ENCODE measurements around the gene NME8. TPM values are rescaled to one million over a fixed set of nuclear protein-coding genes. Genes with fewer than 3 reads are reported as not detected.

The NME8 gene
- total and polyA plus RNA-seq, 7 experiments from 2014 or later, result 2.7 to 5.5 TPM; not detected in 5

GRCh38 chr7:37817996-37818720 is 30.2 kb upstream of the NME8 start:
- intact Hi-C loops (cut with micrococcal nuclease), result no loop called here
- no peak for ATAC-seq
- H3K4me3 Mint-ChIP-seq, result no peak overlapping the region
- CTCF ChIA-PET, result no interaction called here
- peaks cover 0 to 4% (median 0%) of the 10 kb centered on the region in 7 donors for H3K4me1 Mint-ChIP-seq
- H3K27me3 ChIP-seq (ENCODE audit: control insufficient read depth in 2 of 2, insufficient read depth in 2 of 2, low read length in 2 of 2), result no peaks in the 10 kb centered on the region
- peaks cover 0 to 23% (median 6%) of the 10 kb centered on the region in 5 donors for H3K27me3 Mint-ChIP-seq
- no peaks in the 10 kb centered on the region for H3K4me1 ChIP-seq (ENCODE audit: control insufficient read depth in 2 of 2, insufficient read depth in 2 of 2, low read length in 2 of 2)
- POLR2A ChIA-PET, result no interaction called here
- H3K4me3 ChIP-seq (ENCODE audit: low read length), result no peak overlapping the region
- H3K27ac Mint-ChIP-seq, result no peak overlapping the region
- H3K27ac ChIP-seq (ENCODE audit: low read depth, low read length), result no peak overlapping the region
- no peaks in the 10 kb centered on the region for H3K9me3 ChIP-seq (ENCODE audit: control insufficient read depth in 2 of 3, low read length in 3 of 3)
- no peaks in the 10 kb centered on the region for H3K9me3 Mint-ChIP-seq
- H3K36me3 ChIP-seq (ENCODE audit: control insufficient read depth in 2 of 3, insufficient read depth in 3 of 3, low read length in 3 of 3), result no peaks in the 10 kb centered on the region
- no peak for DNase-seq
- H3K36me3 Mint-ChIP-seq, result no peaks in the 10 kb centered on the region

DNA sequence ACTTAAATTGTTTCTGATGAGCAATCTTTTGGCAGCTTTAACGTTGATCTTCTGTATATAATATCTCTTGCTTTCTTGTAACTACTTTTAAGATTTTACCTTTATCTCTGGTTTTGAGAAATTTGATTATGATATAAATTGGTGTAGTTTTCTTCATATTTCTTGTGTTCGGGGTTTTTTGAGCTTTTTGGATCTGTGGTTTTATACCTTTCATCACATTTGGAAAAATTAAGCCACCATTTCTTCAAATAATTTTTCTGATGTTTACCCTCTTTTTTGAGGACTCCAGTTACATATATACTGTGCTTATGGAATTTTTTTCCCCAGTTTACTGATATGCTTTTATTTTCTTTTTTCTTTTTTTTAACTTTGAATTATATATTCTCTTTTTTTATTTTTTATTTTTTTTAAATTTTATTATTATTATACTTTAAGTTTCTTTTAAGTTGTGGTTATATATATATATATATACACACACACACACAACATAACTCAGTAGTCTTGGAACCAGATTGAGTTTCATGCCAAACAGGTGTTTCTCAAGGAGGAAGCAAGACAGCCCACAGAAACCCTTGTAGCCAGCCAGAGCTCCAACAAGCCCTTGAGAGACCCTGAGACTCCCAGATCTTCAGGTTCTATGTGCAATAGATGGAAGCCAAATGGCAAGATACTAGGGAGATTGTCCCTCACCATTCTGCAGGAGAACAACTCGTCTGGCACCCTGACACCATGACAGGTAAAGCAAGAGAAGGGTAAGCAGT is 27.5 kb upstream of the NME8 start:
- H3K4me3 Mint-ChIP-seq, result no peak overlapping the region
- no peaks in the 10 kb centered on the region for H3K4me1 ChIP-seq (ENCODE audit: control insufficient read depth in 2 of 2, insufficient read depth in 2 of 2, low read length in 2 of 2)
- no peak for ATAC-seq

GRCh38 chr7:37822946-37823345 is 25.5 kb upstream of the NME8 start:
- H3K4me3 Mint-ChIP-seq, result no peak overlapping the region
- intact Hi-C loops (cut with micrococcal nuclease), result no loop called here
- ATAC-seq, result no peak
- ChIA-PET POLR2A (no interaction called here), CTCF (no interaction called here)
- H3K27ac Mint-ChIP-seq, result no peak overlapping the region
- no peak for DNase-seq
- no peak overlapping the region for H3K27ac ChIP-seq (ENCODE audit: low read depth, low read length)
- H3K36me3 Mint-ChIP-seq, result no peaks in the 10 kb centered on the region
- H3K9me3 Mint-ChIP-seq, result no peaks in the 10 kb centered on the region
- peaks cover 0 to 13% (median 0%) of the 10 kb centered on the region in 7 donors for H3K4me1 Mint-ChIP-seq
- no peaks in the 10 kb centered on the region for H3K9me3 ChIP-seq (ENCODE audit: control insufficient read depth in 2 of 3, low read length in 3 of 3)
- H3K27me3 Mint-ChIP-seq, result peaks cover 0 to 23% (median 19%) of the 10 kb centered on the region in 5 donors
- no peaks in the 10 kb centered on the region for H3K27me3 ChIP-seq (ENCODE audit: control insufficient read depth in 2 of 2, insufficient read depth in 2 of 2, low read length in 2 of 2)
- H3K4me1 ChIP-seq (ENCODE audit: control insufficient read depth in 2 of 2, insufficient read depth in 2 of 2, low read length in 2 of 2), result no peaks in the 10 kb centered on the region
- no peaks in the 10 kb centered on the region for H3K36me3 ChIP-seq (ENCODE audit: control insufficient read depth in 2 of 3, insufficient read depth in 3 of 3, low read length in 3 of 3)
- H3K4me3 ChIP-seq (ENCODE audit: low read length), result no peak overlapping the region

More for the DNA sequence above, 27.5 kb upstream of the NME8 start:
- intact Hi-C loops (cut with micrococcal nuclease), result no loop called here
- peaks cover 0 to 10% (median 0%) of the 10 kb centered on the region in 7 donors for H3K4me1 Mint-ChIP-seq
- Histone ChIP-seq H3K27ac (ENCODE audit: low read depth, low read length) (no peak overlapping the region), H3K9me3 (ENCODE audit: control insufficient read depth in 2 of 3, low read length in 3 of 3) (no peaks in the 10 kb centered on the region), H3K4me3 (ENCODE audit: low read length) (no peak overlapping the region), H3K27me3 (ENCODE audit: control insufficient read depth in 2 of 2, insufficient read depth in 2 of 2, low read length in 2 of 2) (no peaks in the 10 kb centered on the region), H3K36me3 (ENCODE audit: control insufficient read depth in 2 of 3, insufficient read depth in 3 of 3, low read length in 3 of 3) (no peaks in the 10 kb centered on the region)
- no peak overlapping the region for H3K27ac Mint-ChIP-seq
- ChIA-PET POLR2A (no interaction called here), CTCF (no interaction called here)
- peaks cover 0 to 26% (median 11%) of the 10 kb centered on the region in 5 donors for H3K27me3 Mint-ChIP-seq
- no peak for DNase-seq
- H3K9me3 Mint-ChIP-seq, result no peaks in the 10 kb centered on the region
- no peaks in the 10 kb centered on the region for H3K36me3 Mint-ChIP-seq

- DNase-seq, result no peak
- ATAC-seq, result no peak
- Histone ChIP-seq H3K9me3 (ENCODE audit: control insufficient read depth in 2 of 3, low read length in 3 of 3) (no peaks in the 10 kb centered on the region), H3K4me3 (ENCODE audit: low read length) (no peak overlapping the region), H3K27me3 (ENCODE audit: control insufficient read depth in 2 of 2, insufficient read depth in 2 of 2, low read length in 2 of 2) (no peaks in the 10 kb centered on the region), H3K4me1 (ENCODE audit: control insufficient read depth in 2 of 2, insufficient read depth in 2 of 2, low read length in 2 of 2) (no peaks in the 10 kb centered on the region), H3K27ac (ENCODE audit: low read depth, low read length) (no peak overlapping the region), H3K36me3 (ENCODE audit: control insufficient read depth in 2 of 3, insufficient read depth in 3 of 3, low read length in 3 of 3) (no peaks in the 10 kb centered on the region)
- Mint-ChIP-seq H3K36me3 (no peaks in the 10 kb centered on the region), H3K27ac (no peak overlapping the region), H3K4me1 (peaks cover 0 to 13% (median 0%) of the 10 kb centered on the region in 7 donors), H3K4me3 (no peak overlapping the region), H3K27me3 (peaks cover 0 to 23% (median 19%) of the 10 kb centered on the region in 5 donors), H3K9me3 (no peaks in the 10 kb centered on the region)
- intact Hi-C loops (cut with micrococcal nuclease), result no loop called here
- POLR2A ChIA-PET, result no interaction called here
- CTCF ChIA-PET, result no interaction called here
Observed at GRCh38 chr7:37823557-37823956, 24.8 kb upstream of the NME8 start.

GRCh38 chr7:37825038-37825437 is 23.4 kb upstream of the NME8 start:
- Histone ChIP-seq H3K27ac (ENCODE audit: low read depth, low read length) (no peak overlapping the region), H3K36me3 (ENCODE audit: control insufficient read depth in 2 of 3, insufficient read depth in 3 of 3, low read length in 3 of 3) (no peaks in the 10 kb centered on the region), H3K4me3 (ENCODE audit: low read length) (no peak overlapping the region), H3K27me3 (ENCODE audit: control insufficient read depth in 2 of 2, insufficient read depth in 2 of 2, low read length in 2 of 2) (no peaks in the 10 kb centered on the region), H3K9me3 (ENCODE audit: control insufficient read depth in 2 of 3, low read length in 3 of 3) (no peaks in the 10 kb centered on the region), H3K4me1 (ENCODE audit: control insufficient read depth in 2 of 2, insufficient read depth in 2 of 2, low read length in 2 of 2) (no peaks in the 10 kb centered on the region)
- ATAC-seq, result no peak
- peaks cover 0 to 13% (median 0%) of the 10 kb centered on the region in 7 donors for H3K4me1 Mint-ChIP-seq
- DNase-seq, result no peak
- intact Hi-C loops (cut with micrococcal nuclease), result no loop called here
- no peak overlapping the region for H3K4me3 Mint-ChIP-seq
- H3K9me3 Mint-ChIP-seq, result no peaks in the 10 kb centered on the region
- H3K36me3 Mint-ChIP-seq, result no peaks in the 10 kb centered on the region
- H3K27ac Mint-ChIP-seq, result no peak overlapping the region
- H3K27me3 Mint-ChIP-seq, result peaks cover 0 to 23% (median 19%) of the 10 kb centered on the region in 5 donors
- CTCF ChIA-PET, result interaction anchor here (2.0 kb wide), 1 partner anchor 9 kb away, joined by 4 read pairs; no protein-coding TSS in a partner anchor
- POLR2A ChIA-PET, result no interaction called here

GRCh38 chr7:37826825-37827224 is 21.6 kb upstream of the NME8 start:
- H3K4me3 Mint-ChIP-seq, result no peak overlapping the region
- no peaks in the 10 kb centered on the region for H3K9me3 Mint-ChIP-seq
- Histone ChIP-seq H3K4me1 (ENCODE audit: control insufficient read depth in 2 of 2, insufficient read depth in 2 of 2, low read length in 2 of 2) (no peaks in the 10 kb centered on the region), H3K27me3 (ENCODE audit: control insufficient read depth in 2 of 2, insufficient read depth in 2 of 2, low read length in 2 of 2) (no peaks in the 10 kb centered on the region), H3K36me3 (ENCODE audit: control insufficient read depth in 2 of 3, insufficient read depth in 3 of 3, low read length in 3 of 3) (no peaks in the 10 kb centered on the region), H3K9me3 (ENCODE audit: control insufficient read depth in 2 of 3, low read length in 3 of 3) (no peaks in the 10 kb centered on the region), H3K27ac (ENCODE audit: low read depth, low read length) (no peak overlapping the region), H3K4me3 (ENCODE audit: low read length) (no peak overlapping the region)
- intact Hi-C loops (cut with micrococcal nuclease), result no loop called here
- no peaks in the 10 kb centered on the region for H3K36me3 Mint-ChIP-seq
- ChIA-PET POLR2A (no interaction called here), CTCF (no interaction called here)
- ATAC-seq (no peak), DNase-seq (no peak)
- H3K4me1 Mint-ChIP-seq, result peaks cover 0 to 13% (median 0%) of the 10 kb centered on the region in 7 donors
- no peak overlapping the region for H3K27ac Mint-ChIP-seq
- peaks cover 0 to 23% (median 18%) of the 10 kb centered on the region in 5 donors for H3K27me3 Mint-ChIP-seq
